Spleen (tissue), 11 donors: ENCODE measurements around the gene KCNQ5. TPM values are rescaled to one million over a fixed set of nuclear protein-coding genes. Genes with fewer than 3 reads are reported as not detected.

ENCODE experiments used
- DNase-seq: peaks from one replicate; pipeline ENCODE4 v3.0.0-alpha.2; 2020
- H3K27ac ChIP-seq, 8 donors: fragments of 200-600 bp; sonication (generic) in 7 of 8; 1 replicate in 4 of 8; 2 replicates in 4 of 8; pipeline versions ENCODE4 v1.5.0 to v1.8.0; 2016 to 2021; ENCODE audit warnings: inconsistent platforms in 4 of 8, mild to moderate bottlenecking in 4 of 8, moderate library complexity in 1 of 8
- H3K27me3 ChIP-seq, 7 donors: fragments of 200-600 bp; sonication (generic) in 6 of 7; replicated peaks in 1 of 7; 1 replicate in 4 of 7; 2 replicates in 3 of 7; pipeline versions ENCODE4 v1.5.0 to v1.8.0; 2016 to 2021; ENCODE audit warnings: inconsistent platforms in 3 of 7, mild to moderate bottlenecking in 1 of 7
- H3K36me3 ChIP-seq, 6 donors: fragments of 200-600 bp; sonication (generic) in 5 of 6; 1 replicate in 4 of 6; 2 replicates in 2 of 6; pipeline versions ENCODE4 v1.5.0 to v1.8.0; 2016 to 2021; ENCODE audit warnings: inconsistent platforms in 2 of 6
- H3K4me1 ChIP-seq, 6 donors: fragments of 200-600 bp; sonication (generic) in 5 of 6; 1 replicate in 3 of 6; 2 replicates in 3 of 6; pipeline versions ENCODE4 v1.5.0 to v1.8.0; 2016 to 2021; ENCODE audit warnings: inconsistent platforms in 3 of 6
- H3K4me3 ChIP-seq, 8 donors: fragments of 200-600 bp; sonication (generic) in 7 of 8; 1 replicate in 4 of 8; 2 replicates in 4 of 8; pipeline versions ENCODE4 v1.5.0 to v1.8.0; 2016 to 2021; ENCODE audit warnings: inconsistent platforms in 4 of 8, mild to moderate bottlenecking in 4 of 8, moderate library complexity in 2 of 8
- H3K9me3 ChIP-seq, 8 donors: fragments of 200-600 bp; sonication (generic) in 7 of 8; 1 replicate in 4 of 8; 2 replicates in 4 of 8; pipeline versions ENCODE4 v1.5.0 to v1.8.0; 2016 to 2021; ENCODE audit warnings: inconsistent platforms in 4 of 8
- POLR2A ChIP-seq, 3 donors: fragments of 450-650 bp; IDR thresholded peaks; one replicate each; pipeline ENCODE4 v1.5.1; 2017; ENCODE audit warnings: antibody characterized with exemption in 3 of 3, mild to moderate bottlenecking in 1 of 3
- POLR2AphosphoS5 ChIP-seq, 3 donors: sonication (generic); formaldehyde crosslinking; IDR thresholded peaks; one replicate each; pipeline ENCODE4 v1.5.1; 2017; ENCODE audit warnings: antibody characterized with exemption in 3 of 3
- WGBS, 5 donors: extraction: QIAGEN DNeasy Blood & Tissue Kit in 3 of 5; methylation state at CpG; one replicate each; pipeline versions ENCODE4 v1.1.5 to v1.1.7; 2013 to 2018; 5-methylcytosine and 5-hydroxymethylcytosine counted together
- intact Hi-C: fragments of 100-400 bp; cut with DNase I; formaldehyde crosslinking; loops from one replicate; pipeline ENCODE4 v1.15.0; 2023; ENCODE audit warnings: low total_unique reads
- polyA plus RNA-seq, 3 donors: library from polyadenylated mRNA; stranded (reverse); fragments of 200-250 nt; gene quantifications; one replicate each; pipeline ENCODE4 v1.2.1, GENCODE V29; 2013
- total RNA-seq, 7 donors: library from RNA; depleted of rRNA in 3 of 7; stranded (reverse); fragments of >200 nt in 3 of 7; fragmentation: NEBNext Ultra II Directional in 4 of 7; extraction: Animal tissue kit (Norgen Biotek cat#: 25700) in 4 of 7; gene quantifications; one replicate each; pipeline versions ENCODE4 v1.1.0 to v1.2.1, GENCODE V29; 2016 to 2021
- TF ChIP-seq, protein P1 (sequence below), 11 experiments: fragments of 200-600 bp in 7 of 11; fragments of 450-650 bp in 4 of 11; sonication (generic) in 4 of 11; IDR thresholded peaks in 8 of 11; conservative IDR thresholded peaks in 3 of 11; 1 replicate in 7 of 11; 2 replicates in 4 of 11; pipeline versions ENCODE4 v1.4.0 to v1.8.0; 2016 to 2021; ENCODE audit warnings: antibody characterized with exemption in 11 of 11, inconsistent platforms in 4 of 11, mild to moderate bottlenecking in 1 of 11
- donor health status: healthy with polysubstance abuse.
- donor health status: DM: no; HTN: no; CAD: no; lungs with moderate emphysema.
- donor health status: DM: no; HTN: no; CAD: no.
- donor health status: Bipolar disorder and iron deficiency.
- donor health status: healthy.
- donor health status: DM: no; HTN: no; CAD: no.
- donor health status: DM: yes; HTN: yes; CAD: no.

Gene KCNQ5
- total and polyA plus RNA-seq, 10 donors: 1.3 to 8.7 (median 4.4) TPM

DNA sequence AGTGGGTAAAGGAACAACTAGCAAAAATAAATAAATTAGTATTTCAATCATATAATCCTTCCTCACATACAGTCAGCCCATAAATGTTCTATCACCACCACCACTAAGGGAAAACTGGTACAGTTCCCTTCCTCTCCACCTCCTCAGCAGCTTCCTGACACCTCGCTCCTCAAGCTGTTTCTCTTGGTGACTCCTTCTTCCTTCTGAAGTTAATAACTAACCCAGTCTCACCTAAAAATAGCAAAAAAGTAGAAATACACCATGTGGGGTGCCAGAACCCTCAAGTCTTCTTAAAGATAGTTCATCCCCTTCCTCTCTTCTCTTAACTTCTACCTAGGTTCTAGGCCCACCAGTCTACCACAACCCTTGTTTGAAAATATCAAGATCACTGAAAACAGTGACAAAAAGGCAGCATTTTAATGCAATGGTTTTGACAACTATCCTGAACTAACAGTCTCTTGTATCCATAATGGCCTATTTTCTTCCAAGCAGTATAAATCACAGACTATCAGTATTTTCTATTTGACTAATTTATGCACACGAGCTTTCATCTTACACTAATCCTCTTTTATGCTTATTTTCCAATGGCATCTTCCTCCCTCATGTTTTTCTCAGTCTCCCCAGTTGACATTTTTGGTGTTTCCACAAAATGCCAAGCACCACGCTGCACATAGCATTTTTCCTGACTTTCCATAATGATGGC lies 518.0 kb downstream of the KCNQ5 start:
- intact Hi-C loops: no loop called here
- TF ChIP-seq, protein P1, sequence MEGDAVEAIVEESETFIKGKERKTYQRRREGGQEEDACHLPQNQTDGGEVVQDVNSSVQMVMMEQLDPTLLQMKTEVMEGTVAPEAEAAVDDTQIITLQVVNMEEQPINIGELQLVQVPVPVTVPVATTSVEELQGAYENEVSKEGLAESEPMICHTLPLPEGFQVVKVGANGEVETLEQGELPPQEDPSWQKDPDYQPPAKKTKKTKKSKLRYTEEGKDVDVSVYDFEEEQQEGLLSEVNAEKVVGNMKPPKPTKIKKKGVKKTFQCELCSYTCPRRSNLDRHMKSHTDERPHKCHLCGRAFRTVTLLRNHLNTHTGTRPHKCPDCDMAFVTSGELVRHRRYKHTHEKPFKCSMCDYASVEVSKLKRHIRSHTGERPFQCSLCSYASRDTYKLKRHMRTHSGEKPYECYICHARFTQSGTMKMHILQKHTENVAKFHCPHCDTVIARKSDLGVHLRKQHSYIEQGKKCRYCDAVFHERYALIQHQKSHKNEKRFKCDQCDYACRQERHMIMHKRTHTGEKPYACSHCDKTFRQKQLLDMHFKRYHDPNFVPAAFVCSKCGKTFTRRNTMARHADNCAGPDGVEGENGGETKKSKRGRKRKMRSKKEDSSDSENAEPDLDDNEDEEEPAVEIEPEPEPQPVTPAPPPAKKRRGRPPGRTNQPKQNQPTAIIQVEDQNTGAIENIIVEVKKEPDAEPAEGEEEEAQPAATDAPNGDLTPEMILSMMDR (IDR thresholded peaks at IDR 0.05 in 8 of 11, conservative IDR thresholded peaks at IDR 0.05 in 3 of 11): no peak
- TF ChIP-seq POLR2AphosphoS5 (IDR thresholded peaks at IDR 0.05): no peak
- TF ChIP-seq POLR2A (IDR thresholded peaks at IDR 0.05): no peak
- no peak for DNase-seq
- no peaks in the 10 kb centered on the region for H3K4me1 ChIP-seq
- H3K27me3 ChIP-seq: no peaks in the 10 kb centered on the region
- H3K27ac ChIP-seq: no peak overlapping the region
- H3K36me3 ChIP-seq: no peaks in the 10 kb centered on the region
- no peaks in the 10 kb centered on the region for H3K9me3 ChIP-seq
- H3K4me3 ChIP-seq: no peak overlapping the region
- 85 to 96% (median 88%) methylated on average over 3 of the region's 3 CpGs for WGBS, 5 donors

DNA sequence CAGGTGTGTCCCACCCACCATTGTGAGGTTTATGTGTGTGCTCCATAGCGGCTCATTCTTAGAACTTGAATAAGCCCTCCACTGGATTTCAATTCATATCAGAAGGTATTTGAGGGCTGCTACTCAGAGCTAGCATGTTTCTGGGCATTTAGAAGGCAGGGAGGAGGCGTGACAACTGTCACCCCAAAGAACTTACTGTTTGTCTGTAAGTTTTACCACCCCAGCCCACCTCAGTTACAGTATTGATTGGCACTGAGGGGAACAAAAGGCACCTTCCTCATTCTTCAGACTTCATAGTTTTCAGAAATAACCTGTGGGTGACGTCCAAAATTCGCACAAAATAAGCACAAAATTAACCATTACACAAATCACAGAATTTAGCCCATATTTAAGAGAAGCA lies 521.7 kb downstream of the KCNQ5 start:
- intact Hi-C loops: no loop called here
- Histone ChIP-seq H3K27me3 (no peaks in the 10 kb centered on the region), H3K9me3 (no peaks in the 10 kb centered on the region), H3K4me3 (no peak overlapping the region), H3K27ac (no peak overlapping the region), H3K36me3 (no peaks in the 10 kb centered on the region), H3K4me1 (no peaks in the 10 kb centered on the region)
- TF ChIP-seq POLR2A (IDR thresholded peaks at IDR 0.05) (no peak), POLR2AphosphoS5 (IDR thresholded peaks at IDR 0.05) (no peak)
- TF ChIP-seq, protein P1 (IDR thresholded peaks at IDR 0.05 in 8 of 11, conservative IDR thresholded peaks at IDR 0.05 in 3 of 11): no peak
- WGBS, 5 donors: 86 to 90% (median 88%) methylated on average over 4 of the region's 4 CpGs
- no peak for DNase-seq

- Histone ChIP-seq H3K9me3 (no peaks in the 10 kb centered on the region), H3K27ac (no peak overlapping the region), H3K36me3 (no peaks in the 10 kb centered on the region), H3K27me3 (no peaks in the 10 kb centered on the region), H3K4me1 (no peaks in the 10 kb centered on the region), H3K4me3 (no peak overlapping the region)
- DNase-seq: no peak
- TF ChIP-seq, protein P1 (IDR thresholded peaks at IDR 0.05 in 8 of 11, conservative IDR thresholded peaks at IDR 0.05 in 3 of 11): no peak
- TF ChIP-seq POLR2A (IDR thresholded peaks at IDR 0.05) (no peak), POLR2AphosphoS5 (IDR thresholded peaks at IDR 0.05) (no peak)
- intact Hi-C loops: no loop called here
Measured at GRCh38 chr6:73144516-73144915, 522.7 kb downstream of the KCNQ5 start.

DNA sequence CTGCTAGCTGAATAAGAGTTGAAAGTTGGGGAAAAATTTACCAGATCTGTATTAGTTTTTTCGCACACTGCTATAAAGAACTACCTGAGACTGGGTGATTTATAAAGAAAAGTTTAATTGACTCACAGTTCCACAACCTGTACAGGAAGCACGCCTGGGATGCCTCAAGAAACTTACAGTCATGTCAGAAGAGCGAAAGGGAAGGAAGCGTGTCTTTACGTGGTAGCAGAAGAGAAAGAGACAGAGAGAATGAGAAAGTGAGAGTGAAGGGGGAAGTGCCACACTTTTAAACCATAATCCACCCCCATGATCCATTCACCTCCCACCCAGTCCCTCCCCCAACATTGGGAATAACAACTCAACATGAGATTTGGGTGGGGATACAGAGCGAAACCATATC lies 523.8 kb downstream of the KCNQ5 start:
- TF ChIP-seq POLR2A (IDR thresholded peaks at IDR 0.05): no peak
- TF ChIP-seq, protein P1 (IDR thresholded peaks at IDR 0.05 in 8 of 11, conservative IDR thresholded peaks at IDR 0.05 in 3 of 11): no peak
- no peak for TF ChIP-seq POLR2AphosphoS5 (IDR thresholded peaks at IDR 0.05)
- Histone ChIP-seq H3K36me3 (no peaks in the 10 kb centered on the region), H3K4me3 (no peak overlapping the region), H3K4me1 (no peaks in the 10 kb centered on the region), H3K9me3 (no peaks in the 10 kb centered on the region), H3K27me3 (no peaks in the 10 kb centered on the region), H3K27ac (no peak overlapping the region)
- WGBS, 5 donors: 66 to 76% (median 75%) methylated on average over 6 of the region's 6 CpGs
- intact Hi-C loops: no loop called here
- DNase-seq: no peak
